Adipocyte (in vitro differentiated cells): ENCODE results near the gene NUTM2E.
"Not testable (repeated sequence)": the region's sequence is repeated elsewhere in the genome, so short reads cannot be mapped to it uniquely, and the experiment has no call there.

Experiments used
- DNase-seq: peaks from one replicate; pipeline ENCODE4 v3.0.0-alpha.2; 2015; ENCODE audit warnings: low read depth
- H3K27me3 ChIP-seq: replicated peaks from 2 replicates; pipeline ENCODE4 v1.7.0; 2013; ENCODE audit warnings: mild to moderate bottlenecking, low read length, moderate library complexity; ENCODE audit not compliant: control insufficient read depth, insufficient read depth
- H3K36me3 ChIP-seq: 2 replicates; pipeline ENCODE4 v1.7.0; 2013; ENCODE audit warnings: low read length, mild to moderate bottlenecking, moderate library complexity; ENCODE audit not compliant: control insufficient read depth, insufficient read depth, severe bottlenecking
- H3K4me1 ChIP-seq: 2 replicates; pipeline ENCODE4 v1.7.0; 2013; ENCODE audit warnings: mild to moderate bottlenecking, low read length, moderate library complexity; ENCODE audit not compliant: control insufficient read depth, insufficient read depth
- H3K4me3 ChIP-seq: 2 replicates; pipeline ENCODE4 v1.7.0; 2013; ENCODE audit warnings: mild to moderate bottlenecking, low read length, moderate library complexity
- H3K9ac ChIP-seq: 2 replicates; pipeline ENCODE4 v1.7.0; 2013; ENCODE audit warnings: mild to moderate bottlenecking, low read length, moderate library complexity
- H3K9me3 ChIP-seq: 2 replicates; pipeline ENCODE4 v1.7.0; 2013; ENCODE audit warnings: mild to moderate bottlenecking, low read length, moderate library complexity; ENCODE audit not compliant: control insufficient read depth

Gene NUTM2E

DNA sequence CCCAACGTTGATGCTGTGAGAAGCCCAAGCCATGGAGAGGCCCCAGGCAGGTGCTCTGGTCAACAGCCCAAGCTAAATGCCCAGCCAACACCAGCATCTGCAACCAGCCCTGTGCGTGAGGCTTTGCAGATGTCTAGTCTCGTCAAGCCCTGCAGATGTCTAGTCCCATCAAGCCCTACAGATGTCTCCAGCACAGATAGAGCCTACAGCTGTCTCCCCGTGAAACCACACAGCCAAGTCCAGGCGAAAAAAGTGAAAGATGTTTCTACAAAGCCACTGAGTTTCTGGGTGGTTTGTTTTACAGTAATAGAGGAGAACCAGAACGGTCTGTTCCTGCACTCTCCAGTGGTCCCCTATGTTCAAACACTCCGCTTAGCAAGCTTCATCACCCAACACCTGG lies 41.5 kb downstream of the NUTM2E start:
- not testable (repeated sequence) for H3K4me1 ChIP-seq, H3K27me3 ChIP-seq, H3K9ac ChIP-seq, H3K36me3 ChIP-seq, H3K9me3 ChIP-seq, DNase-seq, H3K4me3 ChIP-seq

DNA sequence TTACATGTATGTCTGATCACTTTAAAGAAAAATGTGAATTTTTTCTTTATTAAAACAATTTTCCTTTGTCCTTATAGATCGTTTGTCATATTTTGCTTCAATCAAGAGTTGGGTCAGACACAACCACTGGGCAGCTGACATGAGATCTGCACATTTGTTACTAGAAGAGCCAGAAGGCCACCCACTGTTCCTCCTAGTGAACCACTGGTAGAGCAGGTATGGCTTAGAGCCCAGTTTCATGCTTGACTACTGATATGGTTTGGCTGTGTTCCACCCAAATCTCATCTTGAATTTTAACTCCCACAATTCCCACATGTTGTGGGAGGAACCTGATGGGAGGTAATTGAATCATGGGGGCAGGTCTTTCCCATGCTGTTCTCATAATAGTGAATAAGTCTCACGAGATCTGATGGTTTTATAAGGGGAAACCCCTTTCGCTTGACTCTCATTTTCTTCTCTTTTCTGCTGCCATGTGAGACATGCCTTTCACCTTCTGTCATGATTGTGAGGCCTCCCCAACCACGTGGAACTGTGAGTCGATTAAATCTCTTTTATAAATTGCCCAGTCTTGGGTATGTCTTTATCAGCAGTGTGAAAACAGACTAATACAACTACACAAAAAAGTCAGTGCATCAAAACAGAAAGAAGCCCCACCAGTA lies 43.0 kb downstream of the NUTM2E start:
- H3K9me3 ChIP-seq, H3K4me1 ChIP-seq, H3K36me3 ChIP-seq, H3K27me3 ChIP-seq, H3K4me3 ChIP-seq, DNase-seq, H3K9ac ChIP-seq: not testable (repeated sequence)

DNA sequence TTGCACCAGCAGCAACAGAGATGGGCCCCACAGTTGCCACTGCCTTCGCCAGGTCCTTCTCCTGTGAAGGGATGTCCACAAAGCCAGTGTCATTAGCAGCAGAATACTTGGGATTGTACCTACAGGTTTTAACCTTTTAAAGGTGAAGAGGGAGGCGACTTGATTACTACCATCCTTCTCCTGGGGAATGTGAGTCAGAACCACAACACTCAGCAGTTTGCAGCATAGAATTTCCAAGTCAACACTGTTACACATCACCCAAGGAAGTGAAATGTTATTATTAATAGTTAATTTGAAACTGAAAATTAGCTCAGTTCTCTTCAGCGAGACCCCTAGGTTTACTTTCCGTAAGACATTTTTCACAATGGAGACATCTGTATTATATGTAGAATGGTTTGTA lies 45.2 kb downstream of the NUTM2E start:
- not testable (repeated sequence) for H3K4me1 ChIP-seq, DNase-seq, H3K27me3 ChIP-seq, H3K9ac ChIP-seq, H3K36me3 ChIP-seq, H3K9me3 ChIP-seq, H3K4me3 ChIP-seq
